Esophagus squamous epithelium (tissue), 5 donors: ENCODE data around the gene TCOF1. TPM values are rescaled to one million over a fixed set of nuclear protein-coding genes. Genes with fewer than 3 reads are reported as not detected.

Experiments
- DNase-seq: peaks from one replicate; lab custom pipeline; 2025; lab: John Stamatoyannopoulos, UW
- H3K27ac ChIP-seq, 4 donors: fragments of 200-600 bp; sonication (generic); one replicate each; pipeline ENCODE4 v1.5.1; 2016 to 2019; ENCODE audit warnings: mild to moderate bottlenecking in 1 of 4
- H3K27me3 ChIP-seq, 4 donors: fragments of 200-600 bp; sonication (generic); 1 replicate in 3 of 4; 2 replicates in 1 of 4; pipeline versions ENCODE4 v1.5.1 to v1.6.0; 2017 to 2021; ENCODE audit warnings: antibody characterized with exemption in 1 of 4
- H3K36me3 ChIP-seq, 3 donors: fragments of 200-600 bp; sonication (generic); one replicate each; pipeline ENCODE4 v1.5.1; 2016 to 2019
- H3K4me1 ChIP-seq, 3 donors: fragments of 200-600 bp; sonication (generic); one replicate each; pipeline ENCODE4 v1.5.1; 2017 to 2019
- H3K4me3 ChIP-seq, 4 donors: fragments of 200-600 bp; sonication (generic); 1 replicate in 3 of 4; 2 replicates in 1 of 4; pipeline ENCODE4 v1.5.1; 2016 to 2019; ENCODE audit warnings: mild to moderate bottlenecking in 2 of 4, moderate library complexity in 1 of 4
- H3K9me3 ChIP-seq, 3 donors: fragments of 200-600 bp; sonication (generic); one replicate each; pipeline ENCODE4 v1.5.1; 2016 to 2019
- POLR2A ChIP-seq, 4 donors: fragments of 450-650 bp; IDR thresholded peaks; one replicate each; pipeline ENCODE4 v1.6.1; 2017; ENCODE audit warnings: antibody characterized with exemption in 4 of 4, mild to moderate bottlenecking in 4 of 4, moderate library complexity in 3 of 4
- WGBS, 2 donors: methylation state at CpG; one replicate each; pipeline ENCODE4 v1.1.5; 2018; 5-methylcytosine and 5-hydroxymethylcytosine counted together
- intact Hi-C: fragments of 100-400 bp; cut with DNase I; formaldehyde crosslinking; loops from one replicate; pipeline ENCODE4 v1.15.0; 2022
- total RNA-seq, 4 donors: library from RNA; depleted of rRNA; stranded (reverse); fragments of >200 nt; gene quantifications; one replicate each; pipeline ENCODE4 v1.1.0, GENCODE V29; 2016
- TF ChIP-seq, protein P1 (sequence below), 6 experiments: fragments of 450-650 bp in 4 of 6; fragments of 200-600 bp in 2 of 6; sonication (generic) in 2 of 6; IDR thresholded peaks; one replicate each; pipeline ENCODE4 v1.5.1; 2016 to 2019; ENCODE audit warnings: antibody characterized with exemption in 6 of 6, mild to moderate bottlenecking in 4 of 6, moderate library complexity in 4 of 6
- donor health status: DM: yes; HTN: yes; CAD: no.

TCOF1 gene
- total RNA-seq, 4 donors from 2014 or later, result 18.2 to 41.4 (median 24.8) TPM

DNA sequence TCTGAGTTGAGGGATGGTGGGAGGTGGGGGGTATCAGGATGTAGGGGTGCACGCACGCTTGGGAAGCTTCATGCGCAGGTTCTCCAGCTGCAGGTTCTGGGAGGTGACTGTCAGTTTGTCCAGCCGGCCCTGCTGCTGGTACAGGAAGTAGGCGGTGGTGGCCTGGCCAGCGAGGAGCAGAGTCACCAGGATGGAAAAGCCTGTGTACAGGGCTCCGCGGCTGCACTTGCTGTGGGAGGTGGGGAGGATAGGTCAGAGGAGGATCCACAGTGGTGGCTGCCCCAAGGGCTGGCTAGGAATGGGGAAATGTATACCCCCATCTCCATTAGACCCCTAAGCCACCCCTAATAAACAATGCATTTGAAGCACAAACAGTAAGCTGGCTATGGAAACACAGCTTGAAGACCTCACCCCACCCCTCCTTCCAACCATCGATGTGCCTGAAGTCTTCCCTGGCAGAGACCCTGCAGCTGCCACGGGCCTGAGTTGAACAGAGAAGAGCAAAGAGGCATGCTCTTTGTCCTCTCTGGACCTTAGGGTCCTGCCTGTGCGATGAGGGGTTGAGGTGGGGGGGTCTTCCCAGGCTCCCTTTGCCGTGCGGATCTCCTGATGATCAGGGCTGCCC, 49.7 kb downstream of the TCOF1 start:
- TF ChIP-seq, protein P1, sequence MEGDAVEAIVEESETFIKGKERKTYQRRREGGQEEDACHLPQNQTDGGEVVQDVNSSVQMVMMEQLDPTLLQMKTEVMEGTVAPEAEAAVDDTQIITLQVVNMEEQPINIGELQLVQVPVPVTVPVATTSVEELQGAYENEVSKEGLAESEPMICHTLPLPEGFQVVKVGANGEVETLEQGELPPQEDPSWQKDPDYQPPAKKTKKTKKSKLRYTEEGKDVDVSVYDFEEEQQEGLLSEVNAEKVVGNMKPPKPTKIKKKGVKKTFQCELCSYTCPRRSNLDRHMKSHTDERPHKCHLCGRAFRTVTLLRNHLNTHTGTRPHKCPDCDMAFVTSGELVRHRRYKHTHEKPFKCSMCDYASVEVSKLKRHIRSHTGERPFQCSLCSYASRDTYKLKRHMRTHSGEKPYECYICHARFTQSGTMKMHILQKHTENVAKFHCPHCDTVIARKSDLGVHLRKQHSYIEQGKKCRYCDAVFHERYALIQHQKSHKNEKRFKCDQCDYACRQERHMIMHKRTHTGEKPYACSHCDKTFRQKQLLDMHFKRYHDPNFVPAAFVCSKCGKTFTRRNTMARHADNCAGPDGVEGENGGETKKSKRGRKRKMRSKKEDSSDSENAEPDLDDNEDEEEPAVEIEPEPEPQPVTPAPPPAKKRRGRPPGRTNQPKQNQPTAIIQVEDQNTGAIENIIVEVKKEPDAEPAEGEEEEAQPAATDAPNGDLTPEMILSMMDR (IDR thresholded peaks at IDR 0.05), result no peak
- no peak for TF ChIP-seq POLR2A (IDR thresholded peaks at IDR 0.05)
- H3K9me3 ChIP-seq, result no peaks in the 10 kb centered on the region
- peak overlapping the region in 1 of 4 donors; percentile 16 for H3K4me3 ChIP-seq
- intact Hi-C loops, result no loop called here
- WGBS, 2 donors, result 79 to 85% methylated on average over 10 to 13 of the region's 13 CpGs
- DNase-seq, result no peak
- peak overlapping the region in 2 of 4 donors; percentile 29 to 37 for H3K27ac ChIP-seq
- no peaks in the 10 kb centered on the region for H3K27me3 ChIP-seq
- H3K36me3 ChIP-seq, result peaks cover 14 to 50% (median 19%) of the 10 kb centered on the region in 3 donors
- H3K4me1 ChIP-seq, result peaks cover 12 to 56% (median 33%) of the 10 kb centered on the region in 3 donors

DNA sequence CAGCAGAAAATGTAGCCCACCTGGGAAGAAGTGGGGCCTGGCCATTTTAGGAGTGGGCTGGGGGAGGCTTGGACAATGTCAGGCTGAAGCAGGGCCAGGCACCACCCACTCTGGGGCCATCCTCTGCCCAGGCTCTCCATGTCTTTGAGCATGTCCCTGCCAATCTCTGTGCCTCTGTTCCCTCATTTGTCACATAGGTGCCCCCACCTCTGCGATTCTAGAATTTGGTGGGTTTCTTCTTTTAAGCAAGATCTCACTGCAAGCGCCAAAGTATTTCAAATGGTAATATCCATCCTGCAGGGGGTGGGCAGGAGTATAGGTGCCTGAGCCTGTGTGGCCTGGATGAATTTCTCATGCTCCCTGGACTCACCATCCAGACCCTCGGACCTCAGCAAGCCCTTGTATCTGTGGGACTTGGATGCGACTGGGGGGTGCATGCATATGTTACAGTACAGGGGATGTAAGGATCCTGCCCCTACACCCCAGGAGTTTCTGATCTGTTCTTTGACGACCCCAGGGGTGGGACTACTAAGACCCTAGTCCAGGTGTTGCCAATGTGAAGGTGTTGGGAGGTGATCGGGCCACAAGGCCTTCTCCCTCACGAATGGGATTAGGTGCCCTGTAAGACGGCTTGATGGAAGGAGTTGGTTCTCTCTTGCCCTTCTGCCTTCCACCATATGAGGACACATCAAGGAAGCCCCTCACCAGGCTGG, 50.9 kb downstream of the TCOF1 start:
- peaks cover 8 to 39% (median 19%) of the 10 kb centered on the region in 3 donors for H3K36me3 ChIP-seq
- H3K4me3 ChIP-seq, result peak overlapping the region in 1 of 4 donors; percentile 64
- WGBS, 2 donors, result 66 to 94% methylated on average over 2 to 6 of the region's 8 CpGs
- TF ChIP-seq, protein P1 (IDR thresholded peaks at IDR 0.05), result no peak
- no peak for TF ChIP-seq POLR2A (IDR thresholded peaks at IDR 0.05)
- no peaks in the 10 kb centered on the region for H3K27me3 ChIP-seq
- H3K9me3 ChIP-seq, result no peaks in the 10 kb centered on the region
- H3K4me1 ChIP-seq, result peaks cover 16 to 67% (median 37%) of the 10 kb centered on the region in 3 donors
- peak overlapping the region in 3 of 4 donors; percentile 61 to 83 (median 81) for H3K27ac ChIP-seq
- intact Hi-C loops, result no loop called here
- no peak for DNase-seq

DNA sequence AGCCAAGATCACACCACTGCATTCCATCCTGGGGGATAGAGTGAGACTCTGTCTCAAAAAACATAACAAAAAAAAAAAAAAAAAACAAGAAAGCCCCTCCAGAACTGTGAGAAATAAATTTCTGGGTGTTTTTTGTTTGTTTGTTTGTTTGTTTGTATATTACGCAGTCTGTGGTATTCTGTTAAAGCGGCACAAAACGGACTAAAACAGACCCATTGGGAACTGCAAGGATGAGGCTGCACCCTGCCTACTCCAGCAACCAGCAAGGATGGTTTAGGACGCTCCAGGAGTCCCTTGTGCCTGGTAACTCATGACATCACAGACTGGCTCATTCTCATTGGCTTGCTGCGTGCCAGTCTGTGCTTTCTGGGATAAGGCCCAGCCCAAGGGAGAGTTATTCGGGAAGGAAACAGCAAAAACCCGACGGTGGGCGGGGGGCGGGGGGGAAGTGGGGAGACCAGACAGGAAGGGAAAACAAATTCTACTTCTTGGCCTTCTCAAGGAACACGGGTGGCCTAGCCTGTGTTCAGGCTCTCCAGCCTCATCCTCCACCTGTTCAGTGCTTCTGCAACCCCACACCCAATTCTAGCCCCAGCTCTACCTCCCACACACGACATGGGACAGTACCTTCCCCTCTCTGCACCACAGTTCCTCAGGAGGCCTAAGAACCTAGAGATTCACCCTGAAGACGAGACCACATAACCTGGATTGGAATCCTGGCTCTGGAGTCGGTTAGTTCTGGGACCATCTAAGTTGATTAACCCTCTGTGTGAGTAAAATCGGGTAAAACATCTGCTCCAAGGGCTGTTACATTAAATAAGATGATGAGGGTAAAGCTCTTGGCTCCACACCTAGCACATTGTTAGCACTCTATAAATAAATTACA, 52.4 kb downstream of the TCOF1 start:
- WGBS, 2 donors, result 1 to 4% methylated on average over 12 to 14 of the region's 15 CpGs
- intact Hi-C loops, result no loop called here

GRCh38 chr5:150410524-150411244, 53.2 kb downstream of the TCOF1 start:
- no peaks in the 10 kb centered on the region for H3K9me3 ChIP-seq
- H3K4me1 ChIP-seq, result peaks cover 16 to 71% (median 38%) of the 10 kb centered on the region in 3 donors
- DNase-seq, result no peak
- H3K36me3 ChIP-seq, result peaks cover 0 to 16% (median 8%) of the 10 kb centered on the region in 3 donors
- peak overlapping the region; percentile 81 to 95 (median 84) for H3K27ac ChIP-seq
- H3K27me3 ChIP-seq, result no peaks in the 10 kb centered on the region
- WGBS, 2 donors, result 9 to 20% methylated on average over 4 of the region's 4 CpGs
- peak overlapping the region; percentile 42 to 64 (median 50) for H3K4me3 ChIP-seq
- TF ChIP-seq, protein P1 (IDR thresholded peaks at IDR 0.05), result no peak
- TF ChIP-seq POLR2A (IDR thresholded peaks at IDR 0.05), result peak in 2 of 4 donors; percentile 22 to 33
- intact Hi-C loops, result no loop called here

More for the DNA sequence above, 52.4 kb downstream of the TCOF1 start:
- Histone ChIP-seq H3K36me3 (peaks cover 3 to 24% (median 15%) of the 10 kb centered on the region in 3 donors), H3K4me1 (peaks cover 16 to 71% (median 38%) of the 10 kb centered on the region in 3 donors), H3K4me3 (peak overlapping the region; percentile 5 to 64 (median 50)), H3K27ac (peak overlapping the region; percentile 81 to 95 (median 84)), H3K9me3 (no peaks in the 10 kb centered on the region), H3K27me3 (no peaks in the 10 kb centered on the region)
- DNase-seq, result no peak
- TF ChIP-seq, protein P1 (IDR thresholded peaks at IDR 0.05), result no peak
- peak in 2 of 4 donors; percentile 6 to 59 for TF ChIP-seq POLR2A (IDR thresholded peaks at IDR 0.05)
